H7 (cell line): Measurements from ENCODE around the gene RBM44. TPM values are rescaled to one million over a fixed set of nuclear protein-coding genes. Genes with fewer than 3 reads are reported as not detected.

ENCODE experiments used
- DNase-seq: peaks from one replicate; pipeline ENCODE4 v3.0.0; 2012
- H3K27me3 ChIP-seq: 2 replicates; pipeline ENCODE4 v1.6.0; 2011; ENCODE audit warnings: mild to moderate bottlenecking, low read length; ENCODE audit not compliant: control insufficient read depth, insufficient read depth
- H3K36me3 ChIP-seq: replicated peaks from 2 replicates; pipeline ENCODE4 v1.5.1; 2011; ENCODE audit warnings: low read length; ENCODE audit not compliant: control insufficient read depth, insufficient read depth
- H3K4me3 ChIP-seq: 2 replicates; pipeline ENCODE4 v1.5.1; 2011; ENCODE audit warnings: low read depth, mild to moderate bottlenecking, control low read depth, low read length, moderate library complexity; ENCODE audit not compliant: insufficient read depth
- total RNA-seq: library from RNA; depleted of rRNA; stranded (reverse); fragments of >200 nt; shearing (Covaris generic); gene quantifications from 2 replicates; pipeline ENCODE4 v1.2.3, GENCODE V29; 2014

The RBM44 gene
- total RNA-seq, 1 experiment from 2014 or later: 0.94 TPM

GRCh38 chr2:237876951-237877491, 78.4 kb downstream of the RBM44 start:
- DNase-seq: peak; percentile 47
- Histone ChIP-seq H3K36me3 (no peaks in the 10 kb centered on the region), H3K27me3 (no peaks in the 10 kb centered on the region), H3K4me3 (no peak overlapping the region)

- Histone ChIP-seq H3K27me3 (no peaks in the 10 kb centered on the region), H3K4me3 (no peak overlapping the region), H3K36me3 (no peaks in the 10 kb centered on the region)
- DNase-seq: peak; percentile 57
Observed at GRCh38 chr2:237877576-237878307, 79.2 kb downstream of the RBM44 start.

GRCh38 chr2:237878321-237879057, 79.9 kb downstream of the RBM44 start:
- no peaks in the 10 kb centered on the region for H3K27me3 ChIP-seq
- H3K4me3 ChIP-seq: no peak overlapping the region
- peak; percentile 48 for DNase-seq
- no peaks in the 10 kb centered on the region for H3K36me3 ChIP-seq

- H3K4me3 ChIP-seq: no peak overlapping the region
- H3K27me3 ChIP-seq: no peaks in the 10 kb centered on the region
- peak; percentile 47 for DNase-seq
- H3K36me3 ChIP-seq: no peaks in the 10 kb centered on the region
Observed at GRCh38 chr2:237879058-237879430, 80.5 kb downstream of the RBM44 start.

GRCh38 chr2:237879991-237880560, 81.5 kb downstream of the RBM44 start:
- Histone ChIP-seq H3K36me3 (no peaks in the 10 kb centered on the region), H3K27me3 (no peaks in the 10 kb centered on the region), H3K4me3 (no peak overlapping the region)
- DNase-seq: no peak

- H3K27me3 ChIP-seq: no peaks in the 10 kb centered on the region
- no peak for DNase-seq
- H3K36me3 ChIP-seq: no peaks in the 10 kb centered on the region
- no peak overlapping the region for H3K4me3 ChIP-seq
Observed at GRCh38 chr2:237882510-237883481, 84.2 kb downstream of the RBM44 start.

- Histone ChIP-seq H3K4me3 (no peak overlapping the region), H3K27me3 (no peaks in the 10 kb centered on the region), H3K36me3 (no peaks in the 10 kb centered on the region)
- DNase-seq: no peak
Observed at GRCh38 chr2:237883951-237884446, 85.4 kb downstream of the RBM44 start.

GRCh38 chr2:237884681-237885080, 86.1 kb downstream of the RBM44 start:
- DNase-seq: no peak
- Histone ChIP-seq H3K4me3 (no peak overlapping the region), H3K27me3 (no peaks in the 10 kb centered on the region), H3K36me3 (no peaks in the 10 kb centered on the region)

GRCh38 chr2:237885111-237885930, 86.7 kb downstream of the RBM44 start:
- no peak for DNase-seq
- no peaks in the 10 kb centered on the region for H3K36me3 ChIP-seq
- H3K27me3 ChIP-seq: no peaks in the 10 kb centered on the region
- H3K4me3 ChIP-seq: no peak overlapping the region

- no peak for DNase-seq
- Histone ChIP-seq H3K27me3 (no peaks in the 10 kb centered on the region), H3K4me3 (no peak overlapping the region), H3K36me3 (no peaks in the 10 kb centered on the region)
Observed at GRCh38 chr2:237885931-237886684, 87.5 kb downstream of the RBM44 start.

GRCh38 chr2:237886685-237887481, 88.3 kb downstream of the RBM44 start:
- Histone ChIP-seq H3K36me3 (no peaks in the 10 kb centered on the region), H3K27me3 (no peaks in the 10 kb centered on the region), H3K4me3 (no peak overlapping the region)
- DNase-seq: no peak

- Histone ChIP-seq H3K27me3 (no peaks in the 10 kb centered on the region), H3K4me3 (no peak overlapping the region), H3K36me3 (no peaks in the 10 kb centered on the region)
- DNase-seq: no peak
Observed at GRCh38 chr2:237888389-237888788, 89.8 kb downstream of the RBM44 start.
